ENCODE data around the gene EWSR1.
"Not testable (repeated sequence)": the region's sequence is repeated elsewhere in the genome, so short reads cannot be mapped to it uniquely, and the experiment has no call there.

EWSR1 gene

DNA sequence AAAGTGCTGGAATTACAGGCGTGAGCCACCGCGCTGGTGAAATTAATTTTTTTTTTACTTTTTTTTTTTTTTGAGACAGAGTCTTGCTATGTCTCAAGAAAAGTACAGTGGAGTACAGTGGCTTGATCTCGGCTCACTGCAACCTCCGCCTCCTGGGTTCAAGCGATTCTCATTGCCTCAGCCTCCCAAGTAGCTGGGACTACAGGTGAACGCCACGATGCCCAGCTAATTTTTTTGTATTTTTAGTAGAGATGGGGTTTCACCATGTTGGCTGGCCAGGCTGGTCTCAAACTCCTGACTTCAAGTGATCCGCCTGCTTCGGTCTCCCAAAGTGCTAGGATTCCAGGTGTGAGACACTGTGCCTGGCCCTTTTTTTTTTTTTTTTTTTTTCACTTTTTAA lies 20.2 kb upstream of the EWSR1 start:
- DNase-seq (ENCODE audit: low read depth) = not testable (repeated sequence)

DNA sequence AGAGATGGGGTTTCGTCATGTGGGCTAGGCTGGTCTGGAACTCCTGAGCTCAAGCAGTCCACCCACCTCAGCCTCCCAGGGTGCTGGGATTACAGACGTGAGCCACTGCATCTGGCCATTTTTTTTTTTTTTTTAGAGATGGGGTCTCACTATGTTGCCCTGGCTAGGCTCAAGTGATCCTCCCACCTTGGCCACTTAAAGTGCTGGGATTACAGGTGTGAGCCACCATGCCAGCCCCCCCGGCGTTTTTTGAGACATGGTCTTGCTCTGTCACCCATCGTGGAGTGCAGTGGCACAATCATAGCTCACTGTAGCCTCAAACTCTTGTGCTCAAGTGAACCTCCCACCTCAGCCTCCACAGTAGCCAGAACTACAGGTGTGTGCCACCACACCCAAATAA lies 16.8 kb upstream of the EWSR1 start:
- DNase-seq (ENCODE audit: low read depth) = no peak

DNA sequence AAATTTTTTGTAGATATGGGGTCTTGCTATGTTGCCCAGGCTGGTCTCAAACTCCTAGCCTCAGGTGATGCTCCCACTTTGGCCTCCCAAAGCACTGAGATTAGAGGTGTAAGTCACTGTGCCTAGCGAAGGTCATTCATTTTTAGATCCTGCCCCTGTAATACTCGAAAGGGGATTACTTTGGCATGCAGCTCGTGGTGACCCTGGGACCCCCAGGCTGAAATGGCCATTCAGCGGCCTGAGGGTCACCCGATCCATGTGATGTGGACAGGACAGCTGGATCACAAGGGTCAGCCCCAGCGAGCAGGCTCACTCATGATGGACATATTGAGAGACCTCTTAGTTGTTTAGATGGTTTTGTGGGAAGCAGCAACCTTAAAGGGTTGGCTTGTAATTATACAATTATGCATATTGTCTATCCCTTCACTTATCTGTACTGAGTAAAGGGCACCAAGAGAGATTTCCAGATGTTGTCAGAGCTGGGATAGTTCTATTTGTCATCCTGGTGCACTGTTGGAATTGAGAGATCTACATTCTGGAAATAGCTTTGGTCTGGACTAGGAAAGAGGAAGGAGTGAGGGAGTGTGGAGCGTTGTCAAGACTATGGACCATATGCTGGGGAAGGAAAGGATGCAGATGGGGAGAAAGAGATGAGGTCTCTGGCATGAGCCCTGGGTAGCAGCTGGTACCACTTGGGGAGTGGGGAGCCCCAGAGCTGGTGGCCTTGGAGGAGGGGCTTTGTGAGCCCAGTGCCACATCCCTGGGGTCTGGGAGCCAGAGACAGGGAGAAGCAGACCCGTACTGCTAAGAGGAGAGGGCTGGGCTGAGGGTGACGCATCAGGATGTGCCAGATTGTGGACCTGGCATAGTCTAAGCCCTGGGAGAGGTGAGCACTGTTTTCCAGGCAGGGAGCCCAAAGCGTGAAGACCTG lies 15.8 kb upstream of the EWSR1 start:
- no peak for DNase-seq (ENCODE audit: low read depth)

DNA sequence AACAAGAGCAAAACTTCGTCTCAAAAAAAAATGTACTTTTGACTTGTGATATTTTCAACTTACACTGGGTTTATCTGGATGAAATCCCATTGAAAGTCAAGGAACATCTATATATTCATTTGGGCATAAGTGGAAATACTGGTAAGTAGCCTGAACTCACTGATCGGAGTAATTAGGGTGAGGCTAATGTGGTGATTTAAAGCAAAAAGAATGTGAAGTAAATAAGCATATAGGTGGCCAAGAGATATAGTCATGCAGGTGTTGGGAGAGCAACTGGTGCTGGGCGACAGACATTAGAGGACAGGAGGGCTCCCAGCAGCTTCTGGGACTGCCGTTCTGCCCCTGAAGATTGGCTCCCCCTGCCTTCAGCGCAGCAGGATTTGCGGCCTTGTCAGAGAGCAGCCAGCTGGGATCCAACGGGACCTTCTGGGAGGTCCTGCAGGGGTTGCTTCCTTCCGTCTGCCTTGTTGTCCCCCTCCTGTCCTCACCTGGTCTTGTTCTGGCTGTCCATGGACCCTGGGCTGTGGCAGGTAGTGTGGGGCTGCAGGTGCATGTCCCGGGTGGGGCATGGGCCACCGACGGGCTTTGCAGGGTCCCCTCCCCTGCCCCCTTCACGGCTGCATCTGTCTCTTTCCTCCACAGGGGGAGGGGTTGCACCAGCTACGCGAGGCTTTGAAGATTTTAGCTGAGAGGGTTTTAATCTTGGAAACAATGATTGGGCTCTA lies 14.3 kb upstream of the EWSR1 start:
- no peak for DNase-seq (ENCODE audit: low read depth)

DNA sequence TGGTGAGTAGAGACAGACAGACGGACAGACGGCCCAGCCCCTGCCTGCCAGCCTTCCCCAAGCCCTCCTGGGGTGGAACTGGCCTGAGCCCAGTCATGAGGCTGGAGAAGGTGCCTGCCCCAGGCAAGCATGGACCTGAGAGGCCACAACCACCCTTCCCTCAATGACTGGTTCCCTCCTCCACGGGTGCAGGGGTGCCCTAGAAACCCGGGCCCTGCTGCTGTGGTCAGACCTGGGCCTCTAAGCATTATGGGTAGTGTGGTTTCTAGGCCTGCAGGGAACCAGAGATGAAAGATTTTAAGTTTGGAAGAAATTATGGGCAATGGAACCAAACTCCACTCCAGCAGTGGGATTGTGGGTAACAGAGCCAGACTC lies 13.8 kb upstream of the EWSR1 start:
- no peak for DNase-seq (ENCODE audit: low read depth)

DNA sequence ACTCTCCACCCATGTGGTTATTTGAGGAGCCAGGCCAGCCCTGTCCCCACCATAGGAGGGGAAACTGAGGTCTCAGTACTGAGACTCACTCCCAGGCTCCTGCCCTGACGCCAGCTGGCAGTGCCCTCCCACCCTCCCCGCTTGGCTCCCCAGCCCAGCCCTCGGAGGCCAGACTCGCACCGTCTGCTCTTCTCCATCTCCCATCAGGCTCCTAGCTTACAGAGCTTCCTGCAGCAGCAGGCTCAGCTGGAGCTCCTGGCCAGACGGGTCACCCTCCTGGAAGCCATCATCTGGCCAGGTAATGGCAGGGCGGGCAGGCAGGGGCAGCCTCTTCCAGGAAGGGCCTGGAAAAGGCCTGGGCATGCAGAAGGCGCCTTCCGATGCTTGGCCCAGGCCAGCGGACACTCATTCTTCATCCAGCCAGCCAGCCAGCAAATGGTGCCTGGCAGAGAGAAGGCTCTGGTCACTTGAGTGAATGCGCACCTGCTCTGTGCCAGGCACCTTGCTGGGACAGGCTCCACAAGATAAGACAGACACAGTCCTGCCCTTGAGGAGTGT lies 12.9 kb upstream of the EWSR1 start:
- no peak for DNase-seq (ENCODE audit: low read depth)

DNA sequence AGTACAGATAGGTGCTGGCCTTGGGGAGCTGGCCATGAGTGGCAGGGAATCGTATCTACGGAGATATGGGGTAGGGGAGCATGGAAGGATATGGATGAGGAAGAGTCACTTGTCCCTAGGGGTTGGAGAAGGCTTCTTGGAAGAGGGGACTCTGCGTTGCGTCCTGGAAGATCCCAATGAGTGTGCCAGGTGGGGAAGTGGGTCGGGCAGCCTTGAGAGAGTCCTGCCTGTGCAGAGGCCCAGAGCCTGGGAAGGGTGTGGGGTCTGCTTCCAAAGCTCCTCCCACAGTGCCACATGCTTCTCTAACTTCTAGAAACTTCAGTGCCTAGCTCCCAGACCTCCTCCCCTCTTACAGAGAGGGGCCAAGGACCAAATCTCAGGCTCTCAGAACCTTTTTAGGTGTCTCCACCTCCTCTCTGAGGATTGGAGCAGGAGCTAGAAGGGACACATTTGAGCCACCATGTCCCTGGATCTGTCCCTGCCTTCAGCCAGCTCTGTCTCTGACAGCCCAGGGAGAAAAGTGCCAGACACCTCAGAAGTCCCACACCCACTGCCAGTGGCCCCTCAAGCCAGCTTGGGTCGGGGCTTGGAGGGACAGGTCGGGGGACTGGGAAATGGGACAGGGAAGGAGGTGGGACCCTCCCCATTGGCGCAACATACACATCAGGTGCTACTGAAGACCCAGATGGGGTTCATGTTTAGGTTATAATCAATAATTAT lies 11.3 kb upstream of the EWSR1 start:
- no peak for DNase-seq (ENCODE audit: low read depth)

DNA sequence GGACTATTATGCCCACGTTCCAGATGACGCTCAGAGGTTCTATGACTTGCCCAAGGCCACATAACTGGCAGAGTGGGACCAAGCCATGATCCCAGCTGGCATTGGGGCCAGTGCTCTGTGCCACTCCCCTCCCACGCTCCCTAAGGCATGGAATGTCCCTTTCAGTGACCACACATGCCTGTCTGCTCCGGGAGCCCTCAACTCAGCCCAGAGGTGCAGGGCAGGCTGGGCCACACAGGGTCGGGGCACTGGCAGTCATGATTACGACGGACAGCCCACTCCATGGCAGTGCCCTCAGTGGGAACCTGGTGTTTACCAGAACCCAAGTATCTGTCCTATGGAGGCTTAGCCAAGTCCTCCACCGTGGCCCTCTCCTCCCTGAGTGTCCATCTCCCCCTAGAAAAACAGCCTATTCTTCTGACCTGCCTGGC lies 10.3 kb upstream of the EWSR1 start:
- no peak for DNase-seq (ENCODE audit: low read depth)

DNA sequence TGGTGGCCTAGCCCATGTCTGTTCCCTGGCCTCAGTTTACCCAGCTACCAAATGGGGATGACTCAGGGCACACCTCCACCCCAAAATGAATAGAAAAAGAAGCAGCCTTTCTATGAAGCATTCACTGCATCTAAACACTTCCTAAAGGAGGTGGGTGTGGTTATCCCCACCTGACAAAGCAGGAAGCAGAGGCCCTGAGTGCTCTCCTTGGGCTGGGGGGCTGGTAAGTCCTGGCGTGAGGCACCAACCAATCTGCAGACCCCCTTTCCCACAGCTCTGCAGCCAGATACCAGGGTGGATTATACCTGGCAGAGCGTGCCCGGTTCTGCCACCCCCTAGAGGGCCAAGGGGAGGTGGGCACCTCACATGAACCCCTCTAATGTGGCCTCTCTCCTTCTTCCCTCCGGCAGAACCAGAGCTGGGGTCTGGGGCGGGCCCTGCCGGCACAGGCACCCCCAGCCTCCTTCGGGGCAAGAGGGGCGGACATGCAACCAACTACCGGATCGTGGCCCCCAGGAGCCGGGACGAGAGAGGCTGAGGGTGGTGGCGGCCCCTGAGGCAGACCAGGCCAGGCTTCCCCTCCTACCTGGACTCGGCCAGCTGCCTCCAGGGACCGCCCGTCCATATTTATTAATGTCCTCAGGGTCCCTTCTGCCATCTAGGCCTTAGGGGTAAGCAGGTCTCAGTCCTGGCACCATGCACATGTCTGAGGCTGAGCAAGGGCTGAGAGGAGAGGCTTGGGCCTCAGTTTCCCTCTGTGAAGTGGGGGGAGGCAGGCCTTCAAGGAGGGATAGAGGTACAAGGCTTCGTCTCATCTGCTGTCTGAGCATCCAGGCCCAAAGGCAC lies 9.4 kb upstream of the EWSR1 start:
- DNase-seq (ENCODE audit: low read depth) = no peak

DNA sequence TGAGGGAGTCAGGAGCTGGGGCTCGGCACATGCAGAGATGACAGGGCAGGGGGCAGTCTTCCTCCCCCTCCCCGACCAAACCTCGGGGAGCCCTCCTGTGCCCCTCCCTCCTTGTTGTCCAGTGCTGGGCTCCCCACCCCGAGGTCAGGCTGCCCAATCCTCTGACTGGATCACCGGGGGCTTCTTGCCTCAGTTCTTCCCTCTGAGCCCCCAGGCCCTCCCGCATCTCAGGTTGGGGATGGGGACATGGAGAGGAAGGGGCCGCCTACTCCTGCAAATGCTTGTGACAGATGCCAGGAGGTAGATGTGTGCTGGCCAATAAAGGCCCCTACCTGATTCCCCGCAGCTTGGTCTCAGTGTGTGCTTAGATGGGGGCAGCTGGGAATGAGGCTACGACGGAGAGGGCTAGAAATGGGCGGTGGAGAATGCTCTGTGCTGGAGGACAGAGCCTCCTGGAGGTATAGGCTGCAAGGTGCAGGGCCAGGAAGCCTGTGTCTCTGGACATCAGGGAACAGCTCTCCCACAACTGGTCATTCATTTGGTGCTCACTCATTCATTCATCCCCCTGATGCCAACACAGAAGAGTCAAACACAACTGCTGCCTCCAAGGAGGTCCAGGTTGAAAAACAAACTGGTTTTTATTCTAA lies 8.7 kb upstream of the EWSR1 start:
- no peak for DNase-seq (ENCODE audit: low read depth)

DNA sequence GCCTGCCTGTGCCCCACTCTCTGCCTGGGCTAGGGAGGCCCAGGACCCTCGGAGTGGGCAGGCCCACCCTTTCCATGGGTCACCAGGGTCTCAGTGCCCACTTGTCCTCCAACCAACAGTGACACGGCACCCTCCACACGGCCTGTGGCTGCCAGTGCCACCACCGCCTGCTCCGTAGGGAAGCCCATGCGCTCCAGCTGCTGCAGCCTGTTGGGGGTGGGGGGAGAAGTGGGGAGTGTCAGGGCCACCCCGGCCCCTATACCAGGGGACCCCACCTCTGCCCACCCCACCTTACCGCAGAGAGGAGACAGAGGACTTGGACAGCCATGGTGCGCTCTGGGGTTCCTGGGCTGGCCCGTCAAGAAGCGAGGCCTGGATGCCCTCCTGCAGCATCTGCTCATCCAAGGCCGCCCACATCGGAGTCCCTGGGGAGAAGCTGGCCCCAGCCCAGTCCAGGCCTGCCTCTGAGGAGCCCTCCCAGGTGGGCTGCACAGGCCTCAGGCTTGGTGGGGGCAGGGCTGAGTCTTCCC lies 8.0 kb upstream of the EWSR1 start:
- DNase-seq (ENCODE audit: low read depth) = no peak

DNA sequence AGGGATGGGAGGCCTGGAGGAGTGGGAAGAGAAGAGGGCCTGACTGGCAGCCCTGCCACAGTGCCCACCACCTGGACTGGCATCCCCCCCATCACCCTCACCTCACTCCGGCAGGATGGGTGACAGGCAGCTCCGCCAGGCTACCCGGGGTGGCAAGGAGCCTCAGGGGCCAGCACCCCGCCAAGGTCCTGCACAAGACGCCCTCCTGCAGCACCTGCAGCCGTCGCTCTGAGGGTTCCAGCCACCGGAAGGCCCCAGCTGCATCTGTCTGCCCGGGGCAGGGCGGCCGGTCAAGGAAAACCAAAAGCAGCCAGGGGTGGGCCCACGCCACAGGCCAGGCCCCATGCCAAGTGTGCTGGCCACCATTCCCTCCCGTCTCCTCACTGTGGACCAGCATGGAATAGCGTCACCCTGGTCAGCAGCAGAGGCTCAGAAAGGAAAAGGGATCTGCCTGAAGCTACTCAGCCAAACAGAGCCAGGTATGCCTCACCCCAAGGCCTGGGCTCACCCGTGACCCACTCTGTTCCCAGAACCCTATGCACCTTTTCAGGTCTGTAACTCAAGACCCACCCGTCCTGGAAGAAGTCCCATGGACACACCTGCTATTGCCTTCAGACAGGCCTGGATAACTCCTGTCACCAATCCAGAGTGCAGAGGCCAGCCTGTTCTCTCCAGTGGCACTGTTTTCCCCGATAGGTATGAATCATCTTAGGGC lies 7.3 kb upstream of the EWSR1 start:
- no peak for DNase-seq (ENCODE audit: low read depth)

DNA sequence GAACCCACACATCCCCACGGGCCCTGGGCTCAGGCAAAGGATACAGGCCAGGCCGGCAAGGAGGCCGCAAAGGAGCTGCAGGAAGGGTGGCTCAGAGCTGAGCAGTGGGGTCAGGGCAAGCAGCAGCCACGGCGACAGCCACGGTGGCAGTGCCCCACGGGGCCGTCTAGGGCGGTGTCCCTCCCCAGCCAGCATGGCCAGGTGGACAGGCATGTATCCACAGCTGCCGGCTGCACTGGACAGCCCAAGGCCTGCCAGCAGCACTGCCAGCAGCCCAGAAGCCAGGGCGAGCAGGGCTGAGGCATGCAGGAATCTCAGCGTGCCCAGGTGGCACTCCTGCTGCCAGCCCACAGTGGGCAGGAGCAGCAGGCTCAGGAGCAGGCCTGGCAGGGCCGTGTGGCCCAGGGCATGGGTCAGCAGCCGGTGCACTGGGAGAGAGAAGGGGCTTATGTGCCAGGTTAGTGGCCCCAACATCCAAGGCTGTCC lies 4.2 kb upstream of the EWSR1 start:
- no peak for DNase-seq (ENCODE audit: low read depth)

DNA sequence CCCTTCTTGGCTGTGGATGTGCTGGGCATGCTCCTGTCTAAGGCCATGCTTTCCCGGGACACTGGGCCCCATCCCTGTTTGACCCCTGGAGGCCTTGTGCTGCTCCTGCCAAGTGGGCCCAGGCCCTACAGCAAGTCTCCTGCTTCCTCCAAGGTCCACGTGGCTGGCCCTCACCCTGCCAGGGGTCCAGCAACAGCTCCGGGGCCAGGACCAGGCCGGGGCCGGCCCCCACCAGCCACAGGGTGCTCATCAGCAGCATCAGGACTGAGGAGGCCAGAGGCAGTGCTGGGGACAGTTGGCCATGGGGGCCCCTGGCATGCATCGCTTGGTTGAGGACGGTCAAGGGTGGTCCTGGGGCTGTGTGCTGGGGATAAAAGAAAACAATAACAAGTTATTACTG lies 2.8 kb upstream of the EWSR1 start:
- no peak for DNase-seq (ENCODE audit: low read depth)

DNA sequence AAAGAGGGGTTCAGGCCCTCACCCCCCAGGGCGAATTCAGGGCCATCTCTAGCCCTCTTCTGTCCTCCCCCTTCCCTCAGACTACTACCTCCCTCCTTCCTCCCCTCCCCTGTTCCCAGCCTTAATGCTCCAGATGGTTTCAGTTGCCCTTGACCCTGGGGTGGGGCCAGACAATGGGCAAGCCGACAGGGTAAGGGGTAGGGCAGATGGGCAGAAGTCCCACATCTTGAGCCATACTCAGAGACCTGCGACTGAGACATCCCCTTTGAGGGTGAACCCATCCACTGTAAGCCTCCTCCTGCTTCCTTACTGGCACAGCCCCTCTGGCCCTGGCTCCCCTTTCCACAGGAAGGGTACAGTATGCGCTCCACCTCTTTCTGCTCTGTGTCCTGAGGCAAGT lies 2.1 kb upstream of the EWSR1 start:
- DNase-seq (ENCODE audit: low read depth) = no peak

DNA sequence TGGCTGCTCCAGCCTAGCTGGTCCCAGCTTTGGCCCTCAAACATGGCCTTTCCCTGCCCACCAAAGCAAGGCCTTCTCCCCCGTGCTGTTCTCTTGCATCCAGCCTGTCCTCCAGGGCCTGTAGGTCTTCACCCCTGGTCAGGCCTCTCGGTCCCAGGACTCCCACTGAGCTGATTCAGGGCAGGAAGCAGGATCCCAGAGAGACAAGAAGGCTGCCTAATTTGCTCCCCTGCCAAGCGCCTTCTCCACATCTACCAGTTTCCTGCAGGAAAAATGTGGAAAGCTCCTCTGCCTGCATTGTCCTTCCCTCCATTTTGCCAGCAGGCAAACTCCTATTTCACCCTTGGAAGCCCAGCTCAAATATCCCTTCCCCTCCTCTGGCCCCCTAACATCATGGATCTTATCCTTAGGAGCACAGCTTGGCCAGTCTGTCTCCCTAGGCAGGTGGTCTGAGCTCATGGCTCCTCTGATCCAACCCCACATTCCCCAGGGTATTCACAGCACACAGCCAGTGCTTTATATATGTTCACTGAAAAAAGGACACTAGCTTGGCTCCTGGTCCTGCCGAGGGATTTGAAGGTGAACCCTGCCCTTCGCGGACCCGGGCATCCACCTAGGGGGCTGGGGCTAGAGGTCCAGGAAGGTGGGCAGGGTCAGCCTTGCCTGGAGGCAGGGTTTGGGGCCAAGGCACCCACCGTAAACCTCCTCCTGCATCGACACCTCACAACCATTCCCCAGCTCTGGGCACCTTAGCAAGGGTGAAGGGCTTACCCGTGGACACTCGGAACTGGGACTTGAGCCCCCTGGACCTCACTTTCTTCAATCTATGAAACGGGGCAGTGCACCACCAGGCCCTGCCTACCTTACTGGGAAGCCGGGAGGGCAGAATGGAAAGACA lies 1.3 kb upstream of the EWSR1 start:
- DNase-seq (ENCODE audit: low read depth) = no peak

DNA sequence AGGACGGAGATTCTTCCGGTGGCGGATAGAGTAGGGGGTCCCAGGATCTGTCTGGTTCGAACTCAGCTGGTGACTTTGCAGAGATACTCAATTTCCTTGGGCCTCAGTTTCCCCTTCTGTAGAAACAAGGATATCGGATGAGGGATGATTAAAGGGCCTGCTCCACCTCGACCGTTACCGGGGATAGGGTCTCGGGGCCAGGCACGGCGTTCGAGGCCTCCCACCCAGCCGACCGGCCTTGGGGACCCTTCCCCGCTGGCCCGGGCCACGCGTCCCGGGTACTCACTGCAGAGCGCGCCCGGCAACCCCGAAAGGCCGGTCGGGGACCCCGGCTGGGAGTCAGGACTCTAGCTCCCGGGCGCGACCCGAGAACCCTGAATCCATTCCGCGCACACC lies 608 bp upstream of the EWSR1 start:
- no peak for DNase-seq (ENCODE audit: low read depth)

DNA sequence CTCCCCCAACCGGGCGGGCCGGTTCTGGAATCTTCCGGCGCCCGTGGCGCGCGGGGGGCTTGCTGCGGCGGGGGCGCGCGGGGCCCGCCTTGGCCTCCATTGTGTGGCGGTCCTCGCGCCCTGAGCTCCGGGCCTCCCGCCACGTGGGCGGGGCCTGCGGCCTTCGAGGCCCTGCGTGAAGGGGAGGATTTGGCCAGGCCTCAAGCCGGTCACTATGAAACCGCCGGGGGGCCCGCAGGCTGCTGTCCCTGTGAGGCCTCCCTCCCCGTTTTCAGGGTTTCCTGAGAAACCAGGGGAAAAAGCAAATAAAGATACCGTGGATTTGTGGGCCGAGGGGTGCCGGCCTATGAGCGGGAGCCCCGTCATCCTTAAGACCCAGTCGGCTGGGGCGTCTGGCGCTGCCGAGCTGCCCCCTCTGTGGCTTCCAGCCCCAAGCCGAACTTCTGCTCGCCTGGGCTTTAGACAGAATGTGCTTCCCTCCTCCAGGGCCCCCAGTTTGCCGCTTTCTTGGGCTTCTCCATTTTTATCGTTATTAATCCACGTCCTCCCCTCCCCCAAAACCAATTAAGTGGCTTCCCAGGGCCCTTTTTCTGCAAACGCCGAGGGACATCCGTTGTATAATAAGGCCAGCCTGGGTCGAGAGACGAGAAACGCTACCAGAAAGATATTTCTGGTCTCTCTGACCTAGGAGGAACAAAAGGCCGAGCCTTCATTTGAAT lies 602 bp downstream of the EWSR1 start:
- peak; percentile 11 for DNase-seq (ENCODE audit: low read depth)

Data from T-helper 22 cell (primary cell).